DND-41 (cell line): Measurements from ENCODE around the gene TIGD1.

Source experiments
- CTCF ChIP-seq: IDR thresholded peaks from 2 replicates; pipeline ENCODE4 v1.5.1; 2012; ENCODE audit warnings: borderline replicate concordance, low read length, moderate library complexity, mild to moderate bottlenecking; ENCODE audit not compliant: poor library complexity, severe bottlenecking; ENCODE audit errors: extremely low read depth
- EZH2 ChIP-seq: IDR thresholded peaks from 3 replicates; pipeline ENCODE4 v1.6.1; 2012; ENCODE audit warnings: borderline replicate concordance, low read depth, mild to moderate bottlenecking, moderate library complexity, low read length, inconsistent platforms; ENCODE audit not compliant: severe bottlenecking

GRCh38 chr2:232515639-232516038 lies 34.7 kb downstream of the TIGD1 start:
- no peak for TF ChIP-seq CTCF
- TF ChIP-seq EZH2: no peak
